H1 (cell line): ENCODE measurements around the gene SLC27A1. TPM values are rescaled to one million over a fixed set of nuclear protein-coding genes. Genes with fewer than 3 reads are reported as not detected.

Experiments
- RAD21 ChIP-seq, 2 experiments: IDR thresholded peaks in 1 of 2; conservative IDR thresholded peaks in 1 of 2; 2 replicates each; pipeline ENCODE4 v1.6.1; 2011; ENCODE audit warnings: low read depth in 2 of 2, low read length in 2 of 2, improper control_type of control experiment in 1 of 2, inconsistent platforms in 1 of 2, mild to moderate bottlenecking in 1 of 2, moderate library complexity in 1 of 2
- SP2 ChIP-seq: IDR thresholded peaks from 2 replicates; pipeline ENCODE4 v1.6.1; 2012; ENCODE audit warnings: mild to moderate bottlenecking, low read length, inconsistent platforms
- polyA plus RNA-seq, 7 experiments: library from polyadenylated mRNA; depleted of rRNA in 3 of 7; stranded (reverse) in 5 of 7; unstranded in 2 of 7; fragments of >200 nt in 5 of 7; fragments of 200-250 nt in 2 of 7; gene quantifications; 1 replicate in 5 of 7; 2 replicates in 1 of 7; 4 replicates in 1 of 7; pipeline versions ENCODE4 v1.2.1 to v1.2.3, GENCODE V29; 2011 to 2013; ENCODE audit warnings: missing spikeins in 2 of 7, mixed read lengths in 2 of 7
- total RNA-seq: library from RNA; stranded (reverse); fragmentation: NEBNext Ultra II Directional; extraction: Animal tissue kit (Norgen Biotek cat#: 25700); gene quantifications from 2 replicates; pipeline ENCODE4 v1.2.1, GENCODE V29; 2021
- TF ChIP-seq, protein P1 (sequence below): fragments of 300-600 bp; sonication (generic); IDR thresholded peaks from 2 replicates; pipeline ENCODE4 v1.7.1; 2012; ENCODE audit warnings: low read length, moderate library complexity, mild to moderate bottlenecking, inconsistent platforms; ENCODE audit not compliant: insufficient replicate concordance
- TF ChIP-seq, protein P2 (sequence below), 3 experiments: IDR thresholded peaks; 1 replicate in 2 of 3; 2 replicates in 1 of 3; pipeline versions ENCODE4 v1.5.1 to v1.6.1; 2011; ENCODE audit warnings: low read length in 3 of 3, mild to moderate bottlenecking in 3 of 3, inconsistent platforms in 2 of 3, low read depth in 1 of 3, moderate library complexity in 1 of 3; ENCODE audit not compliant: insufficient read depth in 1 of 3; ENCODE audit errors: control extremely low read depth in 1 of 3
- TF ChIP-seq, protein P3 (sequence below): IDR thresholded peaks from 2 replicates; pipeline ENCODE4 v1.6.1; 2011; ENCODE audit warnings: low read length, improper control_type of control experiment

SLC27A1 gene
- total and polyA plus RNA-seq, 2 of the 8 experiments (the other 6 are each of a cell fraction or from before 2014, with no cell fraction given), result 7.5 to 9.1 TPM

DNA sequence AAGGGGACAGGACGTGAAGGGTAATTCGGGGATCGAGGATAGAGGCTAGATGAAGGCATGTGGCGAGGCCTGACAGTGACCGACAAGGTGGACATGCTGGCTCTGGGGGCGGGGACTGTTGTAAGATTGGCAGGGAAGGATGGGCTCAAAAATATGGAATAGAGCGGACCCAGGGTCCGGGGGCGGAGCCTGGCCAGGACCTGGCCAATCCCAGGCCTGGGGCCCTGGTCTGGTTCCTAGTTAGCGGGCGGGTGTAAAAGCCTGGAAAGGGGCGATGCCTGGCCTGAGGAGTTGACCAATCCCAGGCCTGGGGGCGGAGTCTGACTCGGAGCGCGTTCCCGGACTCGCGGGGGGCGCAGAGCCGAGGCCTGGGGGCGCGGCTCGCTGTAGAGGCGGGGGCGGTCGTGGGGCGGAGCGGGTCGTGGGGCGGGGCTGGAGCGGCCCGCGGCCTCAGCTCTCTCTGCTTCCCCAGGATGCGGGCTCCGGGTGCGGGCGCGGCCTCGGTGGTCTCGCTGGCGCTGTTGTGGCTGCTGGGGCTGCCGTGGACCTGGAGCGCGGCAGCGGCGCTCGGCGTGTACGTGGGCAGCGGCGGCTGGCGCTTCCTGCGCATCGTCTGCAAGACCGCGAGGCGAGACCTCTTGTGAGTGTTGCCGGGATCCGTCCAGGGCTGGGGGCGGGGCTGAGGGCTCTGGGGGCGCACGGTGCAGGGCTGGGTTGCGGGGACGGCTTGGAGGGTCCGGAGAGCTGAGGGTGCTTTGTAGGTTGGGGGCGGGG is at the start of gene SLC27A1 (continued):
- TF ChIP-seq, protein P1, sequence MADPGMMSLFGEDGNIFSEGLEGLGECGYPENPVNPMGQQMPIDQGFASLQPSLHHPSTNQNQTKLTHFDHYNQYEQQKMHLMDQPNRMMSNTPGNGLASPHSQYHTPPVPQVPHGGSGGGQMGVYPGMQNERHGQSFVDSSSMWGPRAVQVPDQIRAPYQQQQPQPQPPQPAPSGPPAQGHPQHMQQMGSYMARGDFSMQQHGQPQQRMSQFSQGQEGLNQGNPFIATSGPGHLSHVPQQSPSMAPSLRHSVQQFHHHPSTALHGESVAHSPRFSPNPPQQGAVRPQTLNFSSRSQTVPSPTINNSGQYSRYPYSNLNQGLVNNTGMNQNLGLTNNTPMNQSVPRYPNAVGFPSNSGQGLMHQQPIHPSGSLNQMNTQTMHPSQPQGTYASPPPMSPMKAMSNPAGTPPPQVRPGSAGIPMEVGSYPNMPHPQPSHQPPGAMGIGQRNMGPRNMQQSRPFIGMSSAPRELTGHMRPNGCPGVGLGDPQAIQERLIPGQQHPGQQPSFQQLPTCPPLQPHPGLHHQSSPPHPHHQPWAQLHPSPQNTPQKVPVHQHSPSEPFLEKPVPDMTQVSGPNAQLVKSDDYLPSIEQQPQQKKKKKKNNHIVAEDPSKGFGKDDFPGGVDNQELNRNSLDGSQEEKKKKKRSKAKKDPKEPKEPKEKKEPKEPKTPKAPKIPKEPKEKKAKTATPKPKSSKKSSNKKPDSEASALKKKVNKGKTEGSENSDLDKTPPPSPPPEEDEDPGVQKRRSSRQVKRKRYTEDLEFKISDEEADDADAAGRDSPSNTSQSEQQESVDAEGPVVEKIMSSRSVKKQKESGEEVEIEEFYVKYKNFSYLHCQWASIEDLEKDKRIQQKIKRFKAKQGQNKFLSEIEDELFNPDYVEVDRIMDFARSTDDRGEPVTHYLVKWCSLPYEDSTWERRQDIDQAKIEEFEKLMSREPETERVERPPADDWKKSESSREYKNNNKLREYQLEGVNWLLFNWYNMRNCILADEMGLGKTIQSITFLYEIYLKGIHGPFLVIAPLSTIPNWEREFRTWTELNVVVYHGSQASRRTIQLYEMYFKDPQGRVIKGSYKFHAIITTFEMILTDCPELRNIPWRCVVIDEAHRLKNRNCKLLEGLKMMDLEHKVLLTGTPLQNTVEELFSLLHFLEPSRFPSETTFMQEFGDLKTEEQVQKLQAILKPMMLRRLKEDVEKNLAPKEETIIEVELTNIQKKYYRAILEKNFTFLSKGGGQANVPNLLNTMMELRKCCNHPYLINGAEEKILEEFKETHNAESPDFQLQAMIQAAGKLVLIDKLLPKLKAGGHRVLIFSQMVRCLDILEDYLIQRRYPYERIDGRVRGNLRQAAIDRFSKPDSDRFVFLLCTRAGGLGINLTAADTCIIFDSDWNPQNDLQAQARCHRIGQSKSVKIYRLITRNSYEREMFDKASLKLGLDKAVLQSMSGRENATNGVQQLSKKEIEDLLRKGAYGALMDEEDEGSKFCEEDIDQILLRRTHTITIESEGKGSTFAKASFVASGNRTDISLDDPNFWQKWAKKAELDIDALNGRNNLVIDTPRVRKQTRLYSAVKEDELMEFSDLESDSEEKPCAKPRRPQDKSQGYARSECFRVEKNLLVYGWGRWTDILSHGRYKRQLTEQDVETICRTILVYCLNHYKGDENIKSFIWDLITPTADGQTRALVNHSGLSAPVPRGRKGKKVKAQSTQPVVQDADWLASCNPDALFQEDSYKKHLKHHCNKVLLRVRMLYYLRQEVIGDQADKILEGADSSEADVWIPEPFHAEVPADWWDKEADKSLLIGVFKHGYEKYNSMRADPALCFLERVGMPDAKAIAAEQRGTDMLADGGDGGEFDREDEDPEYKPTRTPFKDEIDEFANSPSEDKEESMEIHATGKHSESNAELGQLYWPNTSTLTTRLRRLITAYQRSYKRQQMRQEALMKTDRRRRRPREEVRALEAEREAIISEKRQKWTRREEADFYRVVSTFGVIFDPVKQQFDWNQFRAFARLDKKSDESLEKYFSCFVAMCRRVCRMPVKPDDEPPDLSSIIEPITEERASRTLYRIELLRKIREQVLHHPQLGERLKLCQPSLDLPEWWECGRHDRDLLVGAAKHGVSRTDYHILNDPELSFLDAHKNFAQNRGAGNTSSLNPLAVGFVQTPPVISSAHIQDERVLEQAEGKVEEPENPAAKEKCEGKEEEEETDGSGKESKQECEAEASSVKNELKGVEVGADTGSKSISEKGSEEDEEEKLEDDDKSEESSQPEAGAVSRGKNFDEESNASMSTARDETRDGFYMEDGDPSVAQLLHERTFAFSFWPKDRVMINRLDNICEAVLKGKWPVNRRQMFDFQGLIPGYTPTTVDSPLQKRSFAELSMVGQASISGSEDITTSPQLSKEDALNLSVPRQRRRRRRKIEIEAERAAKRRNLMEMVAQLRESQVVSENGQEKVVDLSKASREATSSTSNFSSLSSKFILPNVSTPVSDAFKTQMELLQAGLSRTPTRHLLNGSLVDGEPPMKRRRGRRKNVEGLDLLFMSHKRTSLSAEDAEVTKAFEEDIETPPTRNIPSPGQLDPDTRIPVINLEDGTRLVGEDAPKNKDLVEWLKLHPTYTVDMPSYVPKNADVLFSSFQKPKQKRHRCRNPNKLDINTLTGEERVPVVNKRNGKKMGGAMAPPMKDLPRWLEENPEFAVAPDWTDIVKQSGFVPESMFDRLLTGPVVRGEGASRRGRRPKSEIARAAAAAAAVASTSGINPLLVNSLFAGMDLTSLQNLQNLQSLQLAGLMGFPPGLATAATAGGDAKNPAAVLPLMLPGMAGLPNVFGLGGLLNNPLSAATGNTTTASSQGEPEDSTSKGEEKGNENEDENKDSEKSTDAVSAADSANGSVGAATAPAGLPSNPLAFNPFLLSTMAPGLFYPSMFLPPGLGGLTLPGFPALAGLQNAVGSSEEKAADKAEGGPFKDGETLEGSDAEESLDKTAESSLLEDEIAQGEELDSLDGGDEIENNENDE, result no peak
- TF ChIP-seq, protein P2, sequence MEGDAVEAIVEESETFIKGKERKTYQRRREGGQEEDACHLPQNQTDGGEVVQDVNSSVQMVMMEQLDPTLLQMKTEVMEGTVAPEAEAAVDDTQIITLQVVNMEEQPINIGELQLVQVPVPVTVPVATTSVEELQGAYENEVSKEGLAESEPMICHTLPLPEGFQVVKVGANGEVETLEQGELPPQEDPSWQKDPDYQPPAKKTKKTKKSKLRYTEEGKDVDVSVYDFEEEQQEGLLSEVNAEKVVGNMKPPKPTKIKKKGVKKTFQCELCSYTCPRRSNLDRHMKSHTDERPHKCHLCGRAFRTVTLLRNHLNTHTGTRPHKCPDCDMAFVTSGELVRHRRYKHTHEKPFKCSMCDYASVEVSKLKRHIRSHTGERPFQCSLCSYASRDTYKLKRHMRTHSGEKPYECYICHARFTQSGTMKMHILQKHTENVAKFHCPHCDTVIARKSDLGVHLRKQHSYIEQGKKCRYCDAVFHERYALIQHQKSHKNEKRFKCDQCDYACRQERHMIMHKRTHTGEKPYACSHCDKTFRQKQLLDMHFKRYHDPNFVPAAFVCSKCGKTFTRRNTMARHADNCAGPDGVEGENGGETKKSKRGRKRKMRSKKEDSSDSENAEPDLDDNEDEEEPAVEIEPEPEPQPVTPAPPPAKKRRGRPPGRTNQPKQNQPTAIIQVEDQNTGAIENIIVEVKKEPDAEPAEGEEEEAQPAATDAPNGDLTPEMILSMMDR (IDR thresholded peaks at IDR 0.05; ENCODE audit: control extremely low read depth in 1 of 3, insufficient read depth in 1 of 3, low read depth in 1 of 3, low read length in 3 of 3), result no peak
- TF ChIP-seq SP2 (no peak), RAD21 (IDR thresholded peaks at IDR 0.05 in 1 of 2, conservative IDR thresholded peaks at IDR 0.05 in 1 of 2; ENCODE audit: low read depth in 2 of 2, low read length in 2 of 2) (no peak)
- TF ChIP-seq, protein P3, sequence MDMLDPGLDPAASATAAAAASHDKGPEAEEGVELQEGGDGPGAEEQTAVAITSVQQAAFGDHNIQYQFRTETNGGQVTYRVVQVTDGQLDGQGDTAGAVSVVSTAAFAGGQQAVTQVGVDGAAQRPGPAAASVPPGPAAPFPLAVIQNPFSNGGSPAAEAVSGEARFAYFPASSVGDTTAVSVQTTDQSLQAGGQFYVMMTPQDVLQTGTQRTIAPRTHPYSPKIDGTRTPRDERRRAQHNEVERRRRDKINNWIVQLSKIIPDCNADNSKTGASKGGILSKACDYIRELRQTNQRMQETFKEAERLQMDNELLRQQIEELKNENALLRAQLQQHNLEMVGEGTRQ, result no peak
